GM23248 (cell line): ENCODE results near the gene ITGAL. TPM values are rescaled to one million over a fixed set of nuclear protein-coding genes. Genes with fewer than 3 reads are reported as not detected.

ENCODE experiments used
- DNase-seq: peaks from one replicate; pipeline ENCODE4 v3.0.0-alpha.2; 2015
- H2AFZ ChIP-seq: fragments of 200-600 bp; sonication (generic); 2 replicates; pipeline ENCODE4 v1.6.1; 2016; ENCODE audit warnings: antibody characterized with exemption
- H3F3A ChIP-seq: fragments of 200-600 bp; sonication (generic); 2 replicates; pipeline ENCODE4 v1.6.1; 2016; ENCODE audit warnings: mild to moderate bottlenecking, antibody characterized with exemption, mixed run types; ENCODE audit not compliant: insufficient read depth
- H3K27ac ChIP-seq: fragments of 200-600 bp; sonication (generic); 2 replicates; pipeline ENCODE4 v1.5.1; 2016; ENCODE audit warnings: mild to moderate bottlenecking
- H3K27me3 ChIP-seq: fragments of 200-600 bp; sonication (generic); replicated peaks from 2 replicates; pipeline ENCODE4 v1.6.1; 2016; ENCODE audit warnings: mild to moderate bottlenecking; ENCODE audit not compliant: insufficient read depth
- H3K36me3 ChIP-seq: fragments of 200-600 bp; sonication (generic); 2 replicates; pipeline ENCODE4 v1.6.1; 2016; ENCODE audit warnings: low read depth, mild to moderate bottlenecking
- H3K4me1 ChIP-seq: fragments of 200-600 bp; sonication (generic); 2 replicates; pipeline ENCODE4 v1.6.1; 2016; ENCODE audit warnings: mild to moderate bottlenecking; ENCODE audit not compliant: insufficient read depth
- H3K4me2 ChIP-seq: fragments of 200-600 bp; sonication (generic); one replicate; pipeline ENCODE4 v1.6.1; 2016; ENCODE audit warnings: mild to moderate bottlenecking; ENCODE audit not compliant: unreplicated experiment
- H3K4me3 ChIP-seq: fragments of 200-600 bp; sonication (generic); 2 replicates; pipeline ENCODE4 v1.5.1; 2016; ENCODE audit warnings: mild to moderate bottlenecking
- H3K79me2 ChIP-seq: fragments of 200-600 bp; sonication (generic); 2 replicates; pipeline ENCODE4 v1.6.1; 2016; ENCODE audit warnings: mild to moderate bottlenecking; ENCODE audit not compliant: insufficient read depth
- H3K9ac ChIP-seq: fragments of 200-600 bp; sonication (generic); 2 replicates; pipeline ENCODE4 v1.6.1; 2016; ENCODE audit warnings: mild to moderate bottlenecking
- H3K9me2 ChIP-seq: fragments of 200-600 bp; sonication (generic); 2 replicates; pipeline ENCODE4 v1.6.1; 2016; ENCODE audit warnings: mixed run types, mild to moderate bottlenecking, moderate library complexity; ENCODE audit not compliant: insufficient read depth
- H3K9me3 ChIP-seq: fragments of 200-600 bp; sonication (generic); one replicate; pipeline ENCODE4 v1.6.1; 2017; ENCODE audit warnings: low read depth
- H4K20me1 ChIP-seq: fragments of 200-600 bp; sonication (generic); 2 replicates; pipeline ENCODE4 v1.6.0; 2016; ENCODE audit not compliant: insufficient read depth
- EZH2 ChIP-seq: fragments of 200-600 bp; sonication (generic); IDR thresholded peaks from 2 replicates; pipeline ENCODE4 v1.6.1; 2018; ENCODE audit warnings: antibody characterized with exemption, mild to moderate bottlenecking; ENCODE audit not compliant: insufficient read depth, poor library complexity, severe bottlenecking
- EZH2phosphoT487 ChIP-seq: fragments of 200-600 bp; sonication (generic); IDR thresholded peaks from 2 replicates; pipeline ENCODE4 v1.6.1; 2018; ENCODE audit warnings: antibody characterized with exemption, moderate library complexity, mild to moderate bottlenecking, low read depth; ENCODE audit not compliant: insufficient read depth
- WGBS, 2 experiments: methylation state at CpG; one replicate each; pipeline ENCODE4 v1.1.6; 2015 to 2017; ENCODE audit warnings: low lambda C conversion rate in 2 of 2, low coverage in 1 of 2; ENCODE audit errors: missing lambda C conversion rate in 2 of 2; 5-methylcytosine and 5-hydroxymethylcytosine counted together
- in situ Hi-C: fragments of 300-500 bp; cut with MboI; formaldehyde crosslinking; loops from 2 replicates; pipeline ENCODE4 v1.15.0; 2020
- polyA plus RNA-seq: library from polyadenylated mRNA; unstranded; fragments of >200 nt; fragmentation: Nextera tagmentation; extraction: Ambion mirVana; gene quantifications from 2 replicates; pipeline ENCODE4 v1.2.1, GENCODE V29; 2016
- total RNA-seq: library from RNA; depleted of rRNA; stranded (reverse); fragments of >200 nt; shearing (Covaris generic); gene quantifications from 2 replicates; pipeline ENCODE4 v1.2.3, GENCODE V29; 2014

Gene ITGAL
- total and polyA plus RNA-seq, 2 experiments from 2014 or later = 0.65 TPM; not detected in 1

- Histone ChIP-seq H3K36me3 (no peaks in the 10 kb centered on the region), H3K9ac (no peak overlapping the region), H2AFZ (no peak overlapping the region), H3K4me3 (no peak overlapping the region), H3K9me3 (no peaks in the 10 kb centered on the region), H3K4me2 (no peak overlapping the region), H3K27ac (no peak overlapping the region), H4K20me1 (no peaks in the 10 kb centered on the region), H3K27me3 (no peaks in the 10 kb centered on the region), H3F3A (no peaks in the 10 kb centered on the region), H3K79me2 (peaks cover 25% of the 10 kb centered on the region), H3K9me2 (no peaks in the 10 kb centered on the region), H3K4me1 (no peaks in the 10 kb centered on the region)
- no peak for TF ChIP-seq EZH2phosphoT487
- TF ChIP-seq EZH2 = no peak
- in situ Hi-C loops = no loop called here
- WGBS, 2 experiments = 62 to 66% methylated on average over 3 of the region's 3 CpGs
- no peak for DNase-seq
Measured at GRCh38 chr16:30551781-30552180, 79.2 kb downstream of the ITGAL start.

GRCh38 chr16:30552956-30553355, 80.4 kb downstream of the ITGAL start:
- Histone ChIP-seq H3K36me3 (no peaks in the 10 kb centered on the region), H3K4me1 (no peaks in the 10 kb centered on the region), H4K20me1 (no peaks in the 10 kb centered on the region), H3K27me3 (no peaks in the 10 kb centered on the region), H3K27ac (no peak overlapping the region), H3K4me3 (no peak overlapping the region), H3F3A (no peaks in the 10 kb centered on the region), H3K9me3 (no peaks in the 10 kb centered on the region), H3K9me2 (no peaks in the 10 kb centered on the region), H3K4me2 (no peak overlapping the region), H3K9ac (no peak overlapping the region), H3K79me2 (peaks cover 36% of the 10 kb centered on the region), H2AFZ (no peak overlapping the region)
- TF ChIP-seq EZH2phosphoT487 (no peak), EZH2 (no peak)
- WGBS, 2 experiments = 88 to 96% methylated on average over 4 of the region's 4 CpGs
- no peak for DNase-seq
- in situ Hi-C loops = no loop called here

- H3K4me3 ChIP-seq = no peak overlapping the region
- no peak overlapping the region for H3K4me2 ChIP-seq
- in situ Hi-C loops = no loop called here
- H3K27ac ChIP-seq = no peak overlapping the region
- no peaks in the 10 kb centered on the region for H3K9me2 ChIP-seq
- no peaks in the 10 kb centered on the region for H3K27me3 ChIP-seq
- peaks cover 37% of the 10 kb centered on the region for H3K79me2 ChIP-seq
- no peaks in the 10 kb centered on the region for H3K9me3 ChIP-seq
- no peaks in the 10 kb centered on the region for H3K36me3 ChIP-seq
- no peaks in the 10 kb centered on the region for H4K20me1 ChIP-seq
- no peaks in the 10 kb centered on the region for H3F3A ChIP-seq
- H2AFZ ChIP-seq = no peak overlapping the region
- TF ChIP-seq EZH2phosphoT487 = no peak
- no peak for TF ChIP-seq EZH2
- no peaks in the 10 kb centered on the region for H3K4me1 ChIP-seq
- WGBS, 2 experiments = 95 to 100% methylated on average over 2 of the region's 2 CpGs
- DNase-seq = no peak
- no peak overlapping the region for H3K9ac ChIP-seq
Measured at GRCh38 chr16:30553393-30553899, 80.9 kb downstream of the ITGAL start.

GRCh38 chr16:30554557-30555314, 82.2 kb downstream of the ITGAL start:
- H3K9me3 ChIP-seq = no peaks in the 10 kb centered on the region
- H4K20me1 ChIP-seq = no peaks in the 10 kb centered on the region
- no peak overlapping the region for H2AFZ ChIP-seq
- no peak overlapping the region for H3K27ac ChIP-seq
- H3K9ac ChIP-seq = no peak overlapping the region
- no peaks in the 10 kb centered on the region for H3K4me1 ChIP-seq
- no peaks in the 10 kb centered on the region for H3K36me3 ChIP-seq
- H3K9me2 ChIP-seq = no peaks in the 10 kb centered on the region
- H3F3A ChIP-seq = no peaks in the 10 kb centered on the region
- no peak overlapping the region for H3K4me3 ChIP-seq
- H3K27me3 ChIP-seq = no peaks in the 10 kb centered on the region
- no peak overlapping the region for H3K4me2 ChIP-seq
- DNase-seq = no peak
- 96 to 99% methylated on average over 18 of the region's 18 CpGs for WGBS, 2 experiments
- in situ Hi-C loops = no loop called here
- TF ChIP-seq EZH2 = no peak
- no peak for TF ChIP-seq EZH2phosphoT487
- H3K79me2 ChIP-seq = peaks cover 37% of the 10 kb centered on the region
